Heart left ventricle (tissue), 16 donors: ENCODE measurements around the gene EYA4. TPM values are rescaled to one million over a fixed set of nuclear protein-coding genes. Genes with fewer than 3 reads are reported as not detected.

Experiments used
- ATAC-seq, 4 donors: fragments of 200-7000 bp; cut with Tn5 transposase; one replicate each; pipeline ENCODE4 v1.9.1; 2020 to 2022; ENCODE audit warnings: moderate library complexity in 4 of 4, mild to moderate bottlenecking in 3 of 4, moderate number of reproducible peaks in 1 of 4
- DNase-seq, 5 donors: peaks; one replicate each; pipeline ENCODE4 v3.0.0-alpha.2; 2020
- H3K27ac ChIP-seq, 12 donors: fragments of 200-600 bp; sonication (generic) in 4 of 12; one replicate each; pipeline versions ENCODE4 v1.5.0 to v1.8.0; 2016 to 2022; ENCODE audit warnings: mild to moderate bottlenecking in 2 of 12
- H3K27me3 ChIP-seq, 9 donors: fragments of 200-600 bp; sonication (generic) in 2 of 9; one replicate each; pipeline versions ENCODE4 v1.5.1 to v1.8.0; 2016 to 2022; ENCODE audit warnings: mild to moderate bottlenecking in 3 of 9
- H3K36me3 ChIP-seq, 9 donors: fragments of 200-600 bp; sonication (generic) in 2 of 9; one replicate each; pipeline versions ENCODE4 v1.5.0 to v1.8.0; 2018 to 2022; ENCODE audit warnings: mild to moderate bottlenecking in 2 of 9
- H3K4me1 ChIP-seq, 12 donors: fragments of 200-600 bp; sonication (generic) in 4 of 12; one replicate each; pipeline versions ENCODE4 v1.5.0 to v1.8.0; 2016 to 2022; ENCODE audit warnings: mild to moderate bottlenecking in 3 of 12
- H3K4me3 ChIP-seq, 12 donors: fragments of 200-600 bp; sonication (generic) in 4 of 12; one replicate each; pipeline versions ENCODE4 v1.5.0 to v1.8.0; 2017 to 2022; ENCODE audit warnings: mild to moderate bottlenecking in 9 of 12, moderate library complexity in 4 of 12
- H3K9me3 ChIP-seq, 12 donors: fragments of 200-600 bp; sonication (generic) in 4 of 12; one replicate each; pipeline versions ENCODE4 v1.5.0 to v1.8.0; 2016 to 2022; ENCODE audit warnings: mild to moderate bottlenecking in 1 of 12
- POLR2A ChIP-seq, 2 donors: fragments of 450-650 bp; IDR thresholded peaks; one replicate each; pipeline ENCODE4 v1.6.1; 2017; ENCODE audit warnings: antibody characterized with exemption in 2 of 2, mild to moderate bottlenecking in 2 of 2, moderate library complexity in 2 of 2
- WGBS, 4 donors: extraction: QIAGEN DNeasy Blood & Tissue Kit in 2 of 4; methylation state at CpG; one replicate each; pipeline versions ENCODE4 v1.1.5 to v1.1.7; 2013 to 2018; 5-methylcytosine and 5-hydroxymethylcytosine counted together
- intact Hi-C, 10 donors: fragments of 100-400 bp; cut with DNase I; formaldehyde crosslinking; loops; one replicate each; pipeline versions ENCODE4 v1.11.1 to v1.14.2; 2022
- polyA plus RNA-seq, 2 donors: library from polyadenylated mRNA; stranded (reverse); fragments of 200-250 nt; gene quantifications; one replicate each; pipeline ENCODE4 v1.2.3, GENCODE V29; 2013
- total RNA-seq, 9 donors: library from RNA; depleted of rRNA in 2 of 9; stranded (reverse); fragments of >200 nt in 2 of 9; fragmentation: NEBNext Ultra II Directional in 3 of 9; extraction: Animal tissue kit (Norgen Biotek cat#: 25700) in 3 of 9; gene quantifications; one replicate each; pipeline versions ENCODE4 v1.1.0 to v1.2.4, GENCODE V29; 2016 to 2023
- TF ChIP-seq, protein P1 (sequence below), 12 donors: fragments of 200-600 bp; sonication (generic) in 4 of 12; IDR thresholded peaks; one replicate each; pipeline versions ENCODE4 v1.5.0 to v1.8.0; 2018 to 2022; ENCODE audit warnings: antibody characterized with exemption in 12 of 12, mild to moderate bottlenecking in 5 of 12
- donor health status: ischemic (EF 13 %, LVEDD 7.1; RV severe dilation, severe dysfunction).
- donor health status: healthy with polysubstance abuse.
- donor health status: DM: no; HTN: yes; CAD: no.
- donor health status: DM: no; HTN: no; CAD: no.
- donor health status: ischemic (EF 25% LVEDD 6.9; RV normal size, moderate dysfunction).
- donor health status: ischemic (EF 25% LVEDD 5.7; RV mildly dilated, moderate dysfunction).
- donor health status: healthy.
- donor health status: DM: yes; HTN: yes; CAD: no.
- donor health status: ischemic (EF 35%, LVEDD 5.7; RV mildly dilated, moderate dysfunction).
- donor health status: nonischemic (EF 11% LVEDD 7.7; RV severe dilation, severe dysfunction).
- donor health status: DM: yes; HTN: yes; CAD: no.
- donor health status: PGD.
- donor health status: ischemic (EF 29% LVEDD 5.4; RV normal size, mild dysfunction).
- donor health status: nonischemic (EF 23%, LVEDD 6.1; RV moderate dilation, normal function).

Gene EYA4
- total and polyA plus RNA-seq, 11 donors, result 3.6 to 29.6 (median 21.7) TPM

GRCh38 chr6:133359760-133360159 is 118.6 kb downstream of the EYA4 start:
- peaks cover 0 to 19% (median 0%) of the 10 kb centered on the region in 12 donors for H3K4me1 ChIP-seq
- intact Hi-C loops, result loop anchor here in 2 of 10 donors (10.0 kb wide), 1 partner anchor 115 kb away; the partner anchor contains the start of gene EYA4 (in 2 of the 2)

GRCh38 chr6:133360194-133360593 is 119.0 kb downstream of the EYA4 start:
- intact Hi-C loops, result loop anchor here in 2 of 10 donors (10.0 kb wide), 1 partner anchor 115 kb away; the partner anchor contains the start of gene EYA4 (in 2 of the 2)
- Histone ChIP-seq H3K36me3 (no peaks in the 10 kb centered on the region), H3K4me1 (peaks cover 0 to 19% (median 0%) of the 10 kb centered on the region in 12 donors), H3K4me3 (peak overlapping the region in 3 of 12 donors; percentile 10 to 18 (median 15)), H3K27me3 (no peaks in the 10 kb centered on the region), H3K9me3 (no peaks in the 10 kb centered on the region), H3K27ac (peak overlapping the region in 10 of 12 donors; percentile 0 to 70 (median 56))
- ATAC-seq (peak; percentile 81 to 91 (median 86)), DNase-seq (no peak)
- 47 to 56% (median 49%) methylated on average over 5 of the region's 5 CpGs for WGBS, 4 donors
- TF ChIP-seq, protein P1, sequence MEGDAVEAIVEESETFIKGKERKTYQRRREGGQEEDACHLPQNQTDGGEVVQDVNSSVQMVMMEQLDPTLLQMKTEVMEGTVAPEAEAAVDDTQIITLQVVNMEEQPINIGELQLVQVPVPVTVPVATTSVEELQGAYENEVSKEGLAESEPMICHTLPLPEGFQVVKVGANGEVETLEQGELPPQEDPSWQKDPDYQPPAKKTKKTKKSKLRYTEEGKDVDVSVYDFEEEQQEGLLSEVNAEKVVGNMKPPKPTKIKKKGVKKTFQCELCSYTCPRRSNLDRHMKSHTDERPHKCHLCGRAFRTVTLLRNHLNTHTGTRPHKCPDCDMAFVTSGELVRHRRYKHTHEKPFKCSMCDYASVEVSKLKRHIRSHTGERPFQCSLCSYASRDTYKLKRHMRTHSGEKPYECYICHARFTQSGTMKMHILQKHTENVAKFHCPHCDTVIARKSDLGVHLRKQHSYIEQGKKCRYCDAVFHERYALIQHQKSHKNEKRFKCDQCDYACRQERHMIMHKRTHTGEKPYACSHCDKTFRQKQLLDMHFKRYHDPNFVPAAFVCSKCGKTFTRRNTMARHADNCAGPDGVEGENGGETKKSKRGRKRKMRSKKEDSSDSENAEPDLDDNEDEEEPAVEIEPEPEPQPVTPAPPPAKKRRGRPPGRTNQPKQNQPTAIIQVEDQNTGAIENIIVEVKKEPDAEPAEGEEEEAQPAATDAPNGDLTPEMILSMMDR (IDR thresholded peaks at IDR 0.05), result no peak
- no peak for TF ChIP-seq POLR2A (IDR thresholded peaks at IDR 0.05)

More at GRCh38 chr6:133359760-133360159, 118.6 kb downstream of the EYA4 start:
- Histone ChIP-seq H3K4me3 (peak overlapping the region in 3 of 12 donors; percentile 10 to 18 (median 15)), H3K36me3 (no peaks in the 10 kb centered on the region), H3K27ac (peak overlapping the region in 10 of 12 donors; percentile 0 to 70 (median 56)), H3K9me3 (no peaks in the 10 kb centered on the region), H3K27me3 (no peaks in the 10 kb centered on the region)
- DNase-seq (no peak), ATAC-seq (peak in 1 of 4 donors; percentile 50)
- no peak for TF ChIP-seq POLR2A (IDR thresholded peaks at IDR 0.05)
- TF ChIP-seq, protein P1 (IDR thresholded peaks at IDR 0.05), result no peak
- WGBS, 4 donors, result 80 to 85% (median 83%) methylated on average over 1 of the region's 1 CpG

DNA sequence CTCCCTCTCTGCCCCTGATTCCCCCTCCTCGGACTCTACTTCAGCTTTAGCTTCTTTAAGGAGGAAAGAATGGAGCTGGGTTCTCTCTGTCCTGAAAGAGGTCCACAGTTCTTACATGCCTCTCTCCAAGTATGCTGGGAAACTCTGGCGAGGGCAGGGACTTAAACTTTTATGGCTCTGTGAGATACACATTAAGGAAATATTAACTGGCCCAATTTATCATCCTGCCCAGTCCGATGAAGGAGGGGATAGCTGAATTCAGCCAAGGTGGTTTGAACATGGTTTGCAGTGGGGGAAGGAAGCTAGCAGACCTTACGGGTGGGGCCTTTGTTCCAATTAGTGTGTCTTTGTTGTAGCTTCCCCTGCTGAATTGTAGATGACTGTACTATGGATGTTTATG is 121.7 kb downstream of the EYA4 start:
- 82 to 86% (median 84%) methylated on average over 4 of the region's 4 CpGs for WGBS, 4 donors
- peaks cover 0 to 25% (median 0%) of the 10 kb centered on the region in 12 donors for H3K4me1 ChIP-seq
- no peak for TF ChIP-seq POLR2A (IDR thresholded peaks at IDR 0.05)
- TF ChIP-seq, protein P1 (IDR thresholded peaks at IDR 0.05), result no peak
- DNase-seq (no peak), ATAC-seq (no peak)
- H3K4me3 ChIP-seq, result no peak overlapping the region
- intact Hi-C loops, result loop anchor here in 2 of 10 donors (10.0 kb wide), 1 partner anchor 118 kb away; the partner anchor contains the start of gene EYA4 (in 2 of the 2)
- H3K36me3 ChIP-seq, result no peaks in the 10 kb centered on the region
- no peaks in the 10 kb centered on the region for H3K9me3 ChIP-seq
- H3K27ac ChIP-seq, result no peak overlapping the region
- no peaks in the 10 kb centered on the region for H3K27me3 ChIP-seq

DNA sequence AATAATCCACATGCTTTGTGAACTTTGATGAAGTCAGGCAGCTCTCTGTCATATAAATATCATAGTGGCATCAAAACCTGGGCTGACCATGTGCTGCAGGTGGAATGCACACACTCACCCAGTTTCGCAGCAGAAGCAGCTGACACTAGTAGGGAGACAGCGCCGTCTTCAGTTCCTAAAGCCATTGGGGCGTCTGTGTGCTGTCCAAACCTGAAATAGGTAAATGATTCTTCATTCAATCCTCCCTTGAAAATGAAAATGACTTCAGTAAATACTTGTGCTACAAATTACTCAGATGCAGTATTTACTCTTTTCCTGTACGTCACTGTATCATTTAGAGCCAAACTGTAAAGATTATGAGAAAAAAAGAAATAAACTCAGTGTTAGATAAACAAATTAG is 127.5 kb downstream of the EYA4 start:
- intact Hi-C loops, result loop anchor here in 3 of 10 donors (5.0 to 10.0 kb wide), 3 partner anchors 124 to 406 kb away; partner anchors contain the start of gene EYA4 (in 3 of the 3)
- Histone ChIP-seq H3K27ac (no peak overlapping the region), H3K9me3 (no peaks in the 10 kb centered on the region), H3K36me3 (no peaks in the 10 kb centered on the region), H3K4me3 (no peak overlapping the region), H3K4me1 (peaks cover 0 to 11% (median 0%) of the 10 kb centered on the region in 12 donors), H3K27me3 (no peaks in the 10 kb centered on the region)
- WGBS, 4 donors, result 58 to 70% (median 58%) methylated on average over 5 of the region's 5 CpGs
- peak in 2 of 5 donors; percentile 25 to 27 for DNase-seq
- TF ChIP-seq, protein P1 (IDR thresholded peaks at IDR 0.05), result peak in 5 of 12 donors; percentile 8 to 19 (median 13)
- no peak for TF ChIP-seq POLR2A (IDR thresholded peaks at IDR 0.05)
- peak in 3 of 4 donors; percentile 36 to 66 (median 59) for ATAC-seq
